ENCODE measurements around the gene BMF. TPM values are rescaled to one million over a fixed set of nuclear protein-coding genes. Genes with fewer than 3 reads are reported as not detected.

Gene BMF
- total RNA-seq, 4 donors from 2014 or later, result 4.7 to 7.5 (median 6.0) TPM

DNA sequence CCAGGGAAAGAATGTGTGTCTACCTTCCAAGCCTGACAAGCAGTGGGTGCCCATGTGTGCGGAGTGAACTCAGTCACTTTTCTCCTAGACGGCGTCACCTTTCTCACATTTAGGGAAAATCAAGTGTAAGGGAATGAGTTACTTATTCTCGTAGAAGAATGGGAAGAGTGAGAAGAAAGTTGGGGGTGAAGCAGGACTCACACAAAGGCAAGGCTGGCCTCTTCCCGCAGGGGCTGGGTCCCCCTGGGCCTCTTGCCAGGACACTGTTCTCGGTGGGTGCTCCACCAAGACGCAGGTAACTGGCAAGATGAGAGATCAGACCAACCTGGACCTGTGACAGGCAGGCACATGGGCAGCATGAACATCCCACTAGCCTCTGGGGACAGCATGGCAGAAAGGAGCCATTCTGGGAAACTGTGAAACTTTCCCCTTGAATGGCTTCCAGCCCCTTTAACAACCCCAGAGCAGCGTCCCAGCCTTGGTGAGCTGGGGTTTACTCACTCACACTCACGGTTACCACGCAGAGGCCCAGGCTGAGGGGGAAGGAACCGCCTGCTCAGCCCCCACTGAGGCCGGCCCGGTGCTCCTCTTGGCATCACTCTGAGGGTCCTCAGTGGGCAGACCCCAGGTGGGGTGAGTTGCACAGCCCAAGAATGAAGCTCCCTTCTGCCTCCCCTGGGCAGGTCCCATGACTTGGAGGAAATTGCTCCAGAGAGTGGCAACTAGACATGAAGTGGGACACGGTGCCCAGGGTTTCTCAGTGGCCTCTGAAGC, 54.7 kb downstream of the BMF start:
- H3K27me3 ChIP-seq, result no peaks in the 10 kb centered on the region
- H3K27ac ChIP-seq, result no peak overlapping the region
- no peak for ATAC-seq
- TF ChIP-seq, protein P1, sequence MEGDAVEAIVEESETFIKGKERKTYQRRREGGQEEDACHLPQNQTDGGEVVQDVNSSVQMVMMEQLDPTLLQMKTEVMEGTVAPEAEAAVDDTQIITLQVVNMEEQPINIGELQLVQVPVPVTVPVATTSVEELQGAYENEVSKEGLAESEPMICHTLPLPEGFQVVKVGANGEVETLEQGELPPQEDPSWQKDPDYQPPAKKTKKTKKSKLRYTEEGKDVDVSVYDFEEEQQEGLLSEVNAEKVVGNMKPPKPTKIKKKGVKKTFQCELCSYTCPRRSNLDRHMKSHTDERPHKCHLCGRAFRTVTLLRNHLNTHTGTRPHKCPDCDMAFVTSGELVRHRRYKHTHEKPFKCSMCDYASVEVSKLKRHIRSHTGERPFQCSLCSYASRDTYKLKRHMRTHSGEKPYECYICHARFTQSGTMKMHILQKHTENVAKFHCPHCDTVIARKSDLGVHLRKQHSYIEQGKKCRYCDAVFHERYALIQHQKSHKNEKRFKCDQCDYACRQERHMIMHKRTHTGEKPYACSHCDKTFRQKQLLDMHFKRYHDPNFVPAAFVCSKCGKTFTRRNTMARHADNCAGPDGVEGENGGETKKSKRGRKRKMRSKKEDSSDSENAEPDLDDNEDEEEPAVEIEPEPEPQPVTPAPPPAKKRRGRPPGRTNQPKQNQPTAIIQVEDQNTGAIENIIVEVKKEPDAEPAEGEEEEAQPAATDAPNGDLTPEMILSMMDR (IDR thresholded peaks at IDR 0.05), result no peak
- TF ChIP-seq POLR2A (IDR thresholded peaks at IDR 0.05) (no peak), EP300 (IDR thresholded peaks at IDR 0.05) (no peak), POLR2AphosphoS5 (IDR thresholded peaks at IDR 0.05) (no peak)
- H3K4me3 ChIP-seq, result no peak overlapping the region
- no peaks in the 10 kb centered on the region for H3K9me3 ChIP-seq
- peaks cover 0 to 21% of the 10 kb centered on the region in 2 donors for H3K36me3 ChIP-seq
- 80 to 83% methylated on average over 1 of the region's 14 CpGs for WGBS, 2 donors (ENCODE audit: low coverage in 1 of 2)
- H3K4me1 ChIP-seq, result peaks cover 0 to 16% (median 0%) of the 10 kb centered on the region in 3 donors

DNA sequence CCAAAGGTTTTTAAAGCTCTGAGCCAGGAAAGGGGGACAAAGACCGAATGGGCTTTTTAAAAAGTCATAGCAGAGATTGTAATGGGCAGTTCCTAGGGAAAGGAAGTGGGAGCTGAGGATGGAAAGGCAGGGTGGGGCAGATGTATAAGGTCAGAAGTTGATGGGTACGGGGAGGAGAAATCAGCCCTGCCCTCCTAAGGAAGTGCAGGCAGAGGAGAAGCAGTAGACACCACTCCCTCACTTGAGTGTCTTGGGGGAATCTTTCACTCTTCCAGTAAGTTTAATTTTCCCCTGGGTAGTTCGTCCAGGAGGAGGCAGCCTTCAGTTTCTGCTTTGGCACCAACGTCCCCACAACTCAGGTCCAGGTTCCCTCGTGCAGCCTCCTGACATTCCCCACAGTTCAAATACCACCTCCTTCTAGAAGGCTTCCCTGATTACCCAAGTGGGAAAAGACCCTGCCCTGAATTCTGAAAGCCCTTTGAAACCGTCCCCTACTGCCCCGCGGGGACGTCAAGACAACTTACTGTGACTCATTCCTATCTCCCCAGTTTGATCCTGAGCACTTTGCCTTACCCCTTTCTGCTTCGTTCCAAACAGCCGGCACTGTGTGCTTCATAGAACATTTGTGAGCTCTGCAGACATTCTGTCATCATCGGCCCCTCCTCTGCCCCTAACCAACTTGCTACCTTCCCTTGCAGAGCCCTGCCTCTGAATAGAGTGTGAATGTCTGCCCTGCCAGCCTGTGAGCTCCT, 55.4 kb downstream of the BMF start:
- ATAC-seq, result no peak
- Histone ChIP-seq H3K9me3 (no peaks in the 10 kb centered on the region), H3K4me3 (no peak overlapping the region), H3K4me1 (peaks cover 0 to 22% (median 0%) of the 10 kb centered on the region in 3 donors), H3K36me3 (peaks cover 0 to 21% of the 10 kb centered on the region in 2 donors), H3K27me3 (no peaks in the 10 kb centered on the region), H3K27ac (no peak overlapping the region)
- WGBS, 2 donors (ENCODE audit: low coverage in 1 of 2), result 76 to 79% methylated on average over 6 to 12 of the region's 12 CpGs
- TF ChIP-seq POLR2A (IDR thresholded peaks at IDR 0.05) (no peak), EP300 (IDR thresholded peaks at IDR 0.05) (no peak), POLR2AphosphoS5 (IDR thresholded peaks at IDR 0.05) (no peak)
- TF ChIP-seq, protein P1 (IDR thresholded peaks at IDR 0.05), result no peak

DNA sequence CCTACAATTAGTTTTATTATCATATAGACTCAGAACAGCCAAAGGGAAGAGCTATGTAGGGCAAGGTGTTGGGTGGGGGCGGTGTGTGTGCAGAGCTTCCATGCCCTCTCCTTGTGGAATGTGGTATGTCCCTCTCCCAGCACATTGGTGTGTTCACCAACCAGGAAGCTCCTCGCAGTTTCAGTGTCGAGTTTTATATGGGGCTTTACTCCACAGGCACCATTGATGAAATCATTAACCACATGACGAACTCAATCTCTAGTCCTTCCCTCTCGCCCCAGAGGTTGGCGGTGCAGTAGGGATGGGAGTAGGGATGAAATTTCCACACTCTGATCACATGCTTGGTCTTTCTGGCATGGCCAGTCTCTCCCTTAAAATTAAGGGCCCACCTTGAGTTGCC, 56.1 kb downstream of the BMF start:
- H3K27ac ChIP-seq, result no peak overlapping the region
- no peaks in the 10 kb centered on the region for H3K27me3 ChIP-seq
- no peak for ATAC-seq
- peaks cover 0 to 29% (median 0%) of the 10 kb centered on the region in 3 donors for H3K4me1 ChIP-seq
- H3K4me3 ChIP-seq, result no peak overlapping the region
- TF ChIP-seq EP300 (IDR thresholded peaks at IDR 0.05) (no peak), POLR2A (IDR thresholded peaks at IDR 0.05) (no peak), POLR2AphosphoS5 (IDR thresholded peaks at IDR 0.05) (no peak)
- TF ChIP-seq, protein P1 (IDR thresholded peaks at IDR 0.05), result no peak
- H3K36me3 ChIP-seq, result peaks cover 0 to 21% of the 10 kb centered on the region in 2 donors
- no peaks in the 10 kb centered on the region for H3K9me3 ChIP-seq
- WGBS, 2 donors (ENCODE audit: low coverage in 1 of 2), result 83 to 89% methylated on average over 4 to 6 of the region's 6 CpGs

DNA sequence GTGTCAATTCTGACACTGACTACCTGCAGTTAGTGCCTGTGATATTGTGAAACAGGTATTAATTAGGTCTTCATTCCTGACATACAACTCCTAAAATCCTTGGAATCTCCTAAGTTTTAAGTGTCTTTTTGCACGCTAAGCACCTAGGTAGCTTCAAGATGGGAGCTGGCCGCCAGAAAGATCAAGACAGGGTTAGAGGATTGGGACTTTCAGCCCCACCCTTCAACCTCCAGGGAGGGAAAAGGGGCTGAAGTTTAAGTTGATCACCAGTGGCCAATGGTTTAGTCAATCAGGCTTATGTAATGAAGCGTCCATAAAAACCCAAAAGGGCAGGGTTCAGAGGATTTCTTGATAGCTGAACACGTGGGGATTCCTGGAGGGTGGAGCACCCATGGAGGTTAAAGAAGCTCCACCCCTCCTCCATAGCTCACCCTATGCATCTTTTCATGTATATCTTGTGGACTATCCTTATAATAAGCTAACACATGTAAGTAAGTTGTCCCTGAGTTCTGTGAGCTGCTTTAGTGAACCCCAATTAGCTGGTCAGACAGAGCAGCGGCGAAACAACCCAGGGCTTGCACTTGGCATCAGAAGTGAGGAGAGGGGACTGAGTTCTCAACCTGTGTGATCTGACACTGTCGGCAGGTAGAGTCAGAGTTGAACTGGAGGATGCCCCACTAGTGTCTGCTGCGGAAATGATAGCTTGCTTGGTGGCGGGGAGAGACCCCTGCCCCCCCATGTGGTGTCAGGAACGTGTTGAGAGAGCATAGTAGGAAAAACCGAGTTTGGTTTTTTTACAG, 56.9 kb downstream of the BMF start:
- H3K27ac ChIP-seq, result no peak overlapping the region
- no peak overlapping the region for H3K4me3 ChIP-seq
- H3K36me3 ChIP-seq, result peaks cover 0 to 13% of the 10 kb centered on the region in 2 donors
- H3K4me1 ChIP-seq, result peaks cover 0 to 37% (median 8%) of the 10 kb centered on the region in 3 donors
- TF ChIP-seq, protein P1 (IDR thresholded peaks at IDR 0.05), result no peak
- TF ChIP-seq EP300 (IDR thresholded peaks at IDR 0.05), result no peak
- no peak for TF ChIP-seq POLR2A (IDR thresholded peaks at IDR 0.05)
- TF ChIP-seq POLR2AphosphoS5 (IDR thresholded peaks at IDR 0.05), result no peak
- no peaks in the 10 kb centered on the region for H3K9me3 ChIP-seq
- no peaks in the 10 kb centered on the region for H3K27me3 ChIP-seq
- 76 to 96% methylated on average over 4 to 9 of the region's 11 CpGs for WGBS, 2 donors (ENCODE audit: low coverage in 1 of 2)
- ATAC-seq, result no peak
